HCT116 (cell line): ENCODE data around the gene WIPF3. TPM values are rescaled to one million over a fixed set of nuclear protein-coding genes. Genes with fewer than 3 reads are reported as not detected.

Experiments used
- ATAC-seq: fragments of 200-7000 bp; cut with Tn5 transposase; 2 replicates; pipeline ENCODE4 v1.9.1; 2020; ENCODE audit warnings: mild to moderate bottlenecking, moderate library complexity
- BruUV-seq: library from RNA; stranded (reverse); fragments of 400-500 nt; replicated peaks from 2 replicates; lab custom pipeline; 2021; lab: Mats Ljungman, UMichigan
- CTCF ChIA-PET: fragments of 300-600 bp; sonication (Branson Sonifier 250); formaldehyde crosslinking; loops from one replicate; lab custom pipeline; 2021; ENCODE audit warnings: antibody characterized with exemption; lab: Charles Lee
- POLR2A ChIA-PET: fragments of 300-600, 350-600 bp; sonication (Branson Sonifier 250); formaldehyde crosslinking; loops from one replicate; lab custom pipeline; 2021; ENCODE audit warnings: antibody characterized with exemption; lab: Charles Lee
- RAD21 ChIA-PET, 2 experiments: fragments of 300-600 bp; sonication (Branson Sonifier 250); formaldehyde crosslinking; loops; one replicate each; lab custom pipeline; 2023; ENCODE audit warnings: low total read pairs in 2 of 2; ENCODE audit not compliant: uncharacterized antibody in 2 of 2, unreplicated experiment in 2 of 2, low non-redundant PET in 1 of 2; lab: Charles Lee
- DNase-seq: peaks from one replicate; pipeline ENCODE4 v3.0.0-alpha.2; 2010; ENCODE audit warnings: low read depth, low spot score
- H2AFZ ChIP-seq: fragments of 200-600 bp; shearing (Covaris generic), sonication (generic); 2 replicates; pipeline ENCODE4 v1.6.1; 2017; ENCODE audit warnings: low read depth, mixed run types, mixed read lengths, antibody characterized with exemption, low read length; ENCODE audit not compliant: poor library complexity, severe bottlenecking
- H3K27ac ChIP-seq: 2 replicates; pipeline ENCODE4 v1.5.1; 2012; ENCODE audit warnings: low read depth, low read length
- H3K27me3 ChIP-seq: fragments of 200-600 bp; sonication (generic); 2 replicates; pipeline ENCODE4 v1.6.1; 2016; ENCODE audit warnings: mixed run types, low read length, mixed read lengths; ENCODE audit not compliant: insufficient read depth
- H3K36me3 ChIP-seq, 2 experiments: fragments of 200-500 bp in 1 of 2; fragments of 200-600 bp in 1 of 2; sonication (Bioruptor generic) in 1 of 2; sonication (generic) in 1 of 2; 2 replicates each; pipeline versions ENCODE4 v1.5.1 to v1.6.1; 2014 to 2016; ENCODE audit warnings: low read length in 2 of 2, inconsistent platforms in 1 of 2, mixed read lengths in 1 of 2, mixed run types in 1 of 2; ENCODE audit not compliant: insufficient read depth in 2 of 2, control insufficient read depth in 1 of 2
- H3K4me1 ChIP-seq, 2 experiments: fragments of 200-600 bp in 1 of 2; sonication (generic) in 1 of 2; 2 replicates each; pipeline versions ENCODE4 v1.5.1 to v1.6.1; 2012 to 2017; ENCODE audit warnings: low read length in 2 of 2, inconsistent platforms in 1 of 2, mild to moderate bottlenecking in 1 of 2, mixed read lengths in 1 of 2, mixed run types in 1 of 2, moderate library complexity in 1 of 2; ENCODE audit not compliant: insufficient read depth in 2 of 2, control insufficient read depth in 1 of 2
- H3K4me2 ChIP-seq: fragments of 200-600 bp; sonication (generic); 2 replicates; pipeline ENCODE4 v1.6.1; 2017; ENCODE audit warnings: mixed run types, low read length, mixed read lengths
- H3K4me3 ChIP-seq, 2 experiments: fragments of 200-600 bp in 1 of 2; sonication (generic) in 1 of 2; replicated peaks in 1 of 2; 2 replicates each; pipeline ENCODE4 v1.5.1; 2011 to 2016; ENCODE audit warnings: low read length in 2 of 2, control low read depth in 1 of 2, low read depth in 1 of 2, mild to moderate bottlenecking in 1 of 2, mixed read lengths in 1 of 2, mixed run types in 1 of 2
- H3K79me2 ChIP-seq: fragments of 200-600 bp; sonication (generic); 2 replicates; pipeline ENCODE4 v1.6.1; 2017; ENCODE audit warnings: mild to moderate bottlenecking, mixed run types, low read length, moderate library complexity, mixed read lengths; ENCODE audit not compliant: insufficient read depth
- H3K9ac ChIP-seq: fragments of 200-600 bp; sonication (generic); 2 replicates; pipeline ENCODE4 v1.6.1; 2016; ENCODE audit warnings: low read length, mixed read lengths
- H3K9me2 ChIP-seq: fragments of 200-600 bp; sonication (generic), shearing (Covaris generic); 2 replicates; pipeline ENCODE4 v1.6.1; 2017; ENCODE audit warnings: mixed run types, mild to moderate bottlenecking, moderate library complexity; ENCODE audit not compliant: insufficient read depth
- H3K9me3 ChIP-seq, 2 experiments: fragments of 200-500 bp in 1 of 2; fragments of 200-600 bp in 1 of 2; sonication (Bioruptor generic) in 1 of 2; sonication (generic) in 1 of 2; 2 replicates each; pipeline ENCODE4 v1.6.1; 2014 to 2017; ENCODE audit warnings: low read length in 2 of 2, mixed read lengths in 2 of 2, inconsistent platforms in 1 of 2, low read depth in 1 of 2, mild to moderate bottlenecking in 1 of 2, mixed run types in 1 of 2, moderate library complexity in 1 of 2; ENCODE audit not compliant: control insufficient read depth in 1 of 2, insufficient read depth in 1 of 2
- H4K20me1 ChIP-seq: fragments of 200-600 bp; sonication (generic), shearing (Covaris generic); 2 replicates; pipeline ENCODE4 v1.6.1; 2017; ENCODE audit warnings: mixed run types, mild to moderate bottlenecking, moderate library complexity; ENCODE audit not compliant: insufficient read depth
- CBX3 ChIP-seq: IDR thresholded peaks from 2 replicates; pipeline ENCODE4 v1.6.1; 2012; ENCODE audit warnings: low read depth
- EGR1 ChIP-seq: IDR thresholded peaks from 2 replicates; pipeline ENCODE4 v1.6.1; 2012; ENCODE audit warnings: low read depth
- ELF1 ChIP-seq: IDR thresholded peaks from 2 replicates; pipeline ENCODE4 v1.6.1; 2012; ENCODE audit warnings: low read depth, borderline replicate concordance
- EZH2 ChIP-seq: fragments of 200-600 bp; sonication (generic); IDR thresholded peaks from 2 replicates; pipeline ENCODE4 v1.6.1; 2017; ENCODE audit warnings: antibody characterized with exemption, mixed run types
- EZH2phosphoT487 ChIP-seq: fragments of 200-600 bp; IDR thresholded peaks from 2 replicates; pipeline ENCODE4 v1.6.1; 2018; ENCODE audit warnings: antibody characterized with exemption, borderline replicate concordance
- MAX ChIP-seq: IDR thresholded peaks from 2 replicates; pipeline ENCODE4 v1.6.1; 2012
- POLR2A ChIP-seq: IDR thresholded peaks from 2 replicates; pipeline ENCODE4 v1.7.0; 2011; ENCODE audit warnings: borderline replicate concordance; ENCODE audit not compliant: insufficient read depth, insufficient read length; ENCODE audit errors: extremely low read depth
- POLR2AphosphoS5 ChIP-seq: IDR thresholded peaks from 2 replicates; pipeline ENCODE4 v1.6.1; 2011; ENCODE audit warnings: mild to moderate bottlenecking, low read depth, low read length, moderate library complexity
- RAD21 ChIP-seq: IDR thresholded peaks from 2 replicates; pipeline ENCODE4 v1.6.1; 2012; ENCODE audit warnings: low read depth, mild to moderate bottlenecking
- REST ChIP-seq: IDR thresholded peaks from 2 replicates; pipeline ENCODE4 v1.6.1; 2012; ENCODE audit warnings: low read depth
- SP1 ChIP-seq: IDR thresholded peaks from 2 replicates; pipeline ENCODE4 v1.6.1; 2012; ENCODE audit warnings: low read depth
- YY1 ChIP-seq: IDR thresholded peaks from 2 replicates; pipeline ENCODE4 v1.6.1; 2011; ENCODE audit warnings: low read length, low read depth, moderate library complexity, mild to moderate bottlenecking; ENCODE audit not compliant: insufficient replicate concordance; ENCODE audit errors: extremely low read depth
- ZFX ChIP-seq: fragments of 450-650 bp; IDR thresholded peaks from 2 replicates; pipeline ENCODE4 v1.6.1; 2017
- intact Hi-C: fragments of 100-400 bp; cut with micrococcal nuclease; formaldehyde crosslinking; loops from 2 replicates; pipeline ENCODE4 v1.10.0; 2022
- total RNA-seq: library from RNA; stranded (reverse); gene quantifications from one replicate; pipeline ENCODE4 v1.2.1, GENCODE V29; 2021; ENCODE audit not compliant: unreplicated experiment
- TF ChIP-seq, protein P1 (sequence below): IDR thresholded peaks from 2 replicates; pipeline ENCODE4 v1.6.1; 2012
- TF ChIP-seq, protein P2 (sequence below): IDR thresholded peaks from 2 replicates; pipeline ENCODE4 v1.6.1; 2011; ENCODE audit warnings: mild to moderate bottlenecking, low read length, moderate library complexity; ENCODE audit not compliant: insufficient replicate concordance; ENCODE audit errors: extremely low read depth

The WIPF3 gene
- total RNA-seq, 1 experiment from 2014 or later: 8.6 TPM

GRCh38 chr7:29795696-29796580 lies 10.4 kb upstream of the WIPF3 start:
- H3K27ac ChIP-seq: no peak overlapping the region
- H4K20me1 ChIP-seq: no peaks in the 10 kb centered on the region
- DNase-seq (no peak), ATAC-seq (no peak)
- TF ChIP-seq, protein P1, sequence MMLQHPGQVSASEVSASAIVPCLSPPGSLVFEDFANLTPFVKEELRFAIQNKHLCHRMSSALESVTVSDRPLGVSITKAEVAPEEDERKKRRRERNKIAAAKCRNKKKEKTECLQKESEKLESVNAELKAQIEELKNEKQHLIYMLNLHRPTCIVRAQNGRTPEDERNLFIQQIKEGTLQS: no peak
- TF ChIP-seq MAX (no peak), SP1 (no peak), ZFX (no peak), CBX3 (no peak), ELF1 (no peak), EZH2 (no peak), YY1 (no peak), RAD21 (no peak), POLR2AphosphoS5 (no peak), REST (no peak), EGR1 (no peak), POLR2A (no peak), EZH2phosphoT487 (no peak)
- TF ChIP-seq, protein P2, sequence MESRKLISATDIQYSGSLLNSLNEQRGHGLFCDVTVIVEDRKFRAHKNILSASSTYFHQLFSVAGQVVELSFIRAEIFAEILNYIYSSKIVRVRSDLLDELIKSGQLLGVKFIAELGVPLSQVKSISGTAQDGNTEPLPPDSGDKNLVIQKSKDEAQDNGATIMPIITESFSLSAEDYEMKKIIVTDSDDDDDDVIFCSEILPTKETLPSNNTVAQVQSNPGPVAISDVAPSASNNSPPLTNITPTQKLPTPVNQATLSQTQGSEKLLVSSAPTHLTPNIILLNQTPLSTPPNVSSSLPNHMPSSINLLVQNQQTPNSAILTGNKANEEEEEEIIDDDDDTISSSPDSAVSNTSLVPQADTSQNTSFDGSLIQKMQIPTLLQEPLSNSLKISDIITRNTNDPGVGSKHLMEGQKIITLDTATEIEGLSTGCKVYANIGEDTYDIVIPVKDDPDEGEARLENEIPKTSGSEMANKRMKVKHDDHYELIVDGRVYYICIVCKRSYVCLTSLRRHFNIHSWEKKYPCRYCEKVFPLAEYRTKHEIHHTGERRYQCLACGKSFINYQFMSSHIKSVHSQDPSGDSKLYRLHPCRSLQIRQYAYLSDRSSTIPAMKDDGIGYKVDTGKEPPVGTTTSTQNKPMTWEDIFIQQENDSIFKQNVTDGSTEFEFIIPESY: no peak
- no peak overlapping the region for H2AFZ ChIP-seq
- H3K79me2 ChIP-seq: no peaks in the 10 kb centered on the region
- no peaks in the 10 kb centered on the region for H3K9me2 ChIP-seq
- H3K4me3 ChIP-seq: no peak overlapping the region
- H3K27me3 ChIP-seq: no peaks in the 10 kb centered on the region
- H3K9ac ChIP-seq: no peak overlapping the region
- ChIA-PET POLR2A (no interaction called here), CTCF (no interaction called here), RAD21 (no interaction called here)
- intact Hi-C loops: no loop called here
- H3K4me1 ChIP-seq: no peaks in the 10 kb centered on the region
- no peaks in the 10 kb centered on the region for H3K36me3 ChIP-seq
- no peak overlapping the region for H3K4me2 ChIP-seq
- H3K9me3 ChIP-seq: no peaks in the 10 kb centered on the region
- BruUV-seq: no TSS peak
